Heart right ventricle (tissue), 16 donors: ENCODE measurements around the gene ALG9. TPM values are rescaled to one million over a fixed set of nuclear protein-coding genes. Genes with fewer than 3 reads are reported as not detected.

Source experiments
- ATAC-seq, 8 donors: fragments of 200-7000 bp; cut with Tn5 transposase; one replicate each; pipeline ENCODE4 v1.9.1; 2020; ENCODE audit warnings: mild to moderate bottlenecking in 8 of 8, moderate library complexity in 8 of 8, moderate number of reproducible peaks in 1 of 8
- DNase-seq, 2 donors: peaks; one replicate each; pipeline ENCODE4 v3.0.0-alpha.2; 2020
- H3K27ac ChIP-seq, 10 donors: fragments of 200-600 bp; sonication (generic) in 2 of 10; one replicate each; pipeline versions ENCODE4 v1.5.0 to v1.8.0; 2020 to 2022; ENCODE audit warnings: mild to moderate bottlenecking in 3 of 10
- H3K27me3 ChIP-seq, 7 donors: fragments of 200-600 bp; one replicate each; pipeline ENCODE4 v1.8.0; 2021 to 2022; ENCODE audit warnings: mild to moderate bottlenecking in 2 of 7
- H3K36me3 ChIP-seq, 9 donors: fragments of 200-600 bp; sonication (generic) in 1 of 9; one replicate each; pipeline versions ENCODE4 v1.5.0 to v1.8.0; 2020 to 2022; ENCODE audit warnings: mild to moderate bottlenecking in 2 of 9
- H3K4me1 ChIP-seq, 9 donors: fragments of 200-600 bp; sonication (generic) in 1 of 9; one replicate each; pipeline versions ENCODE4 v1.5.0 to v1.8.0; 2020 to 2022; ENCODE audit warnings: mild to moderate bottlenecking in 4 of 9
- H3K4me3 ChIP-seq, 10 donors: fragments of 200-600 bp; sonication (generic) in 2 of 10; one replicate each; pipeline versions ENCODE4 v1.5.0 to v1.8.0; 2020 to 2022; ENCODE audit warnings: mild to moderate bottlenecking in 7 of 10, moderate library complexity in 2 of 10
- H3K9me3 ChIP-seq, 11 donors: fragments of 200-600 bp in 10 of 11; sonication (generic) in 2 of 11; one replicate each; pipeline versions ENCODE4 v1.5.0 to v1.8.0; 2013 to 2022; ENCODE audit warnings: mild to moderate bottlenecking in 2 of 11, control low read depth in 1 of 11, moderate library complexity in 1 of 11
- WGBS, 2 donors: extraction: QIAGEN DNeasy Blood & Tissue Kit; methylation state at CpG; one replicate each; pipeline ENCODE4 v1.1.7; 2013; ENCODE audit warnings: inconsistent platforms in 1 of 2; 5-methylcytosine and 5-hydroxymethylcytosine counted together
- intact Hi-C, 10 donors: fragments of 100-400 bp; cut with DNase I; formaldehyde crosslinking; loops; one replicate each; pipeline versions ENCODE4 v1.11.1 to v1.14.2; 2022
- polyA plus RNA-seq, 2 donors: library from polyadenylated mRNA; stranded (reverse); fragments of 200-250 nt; gene quantifications; one replicate each; pipeline ENCODE4 v1.2.3, GENCODE V29; 2013
- total RNA-seq, 10 donors: library from RNA; stranded (reverse); fragmentation: NEBNext Ultra II Directional in 3 of 10; extraction: Animal tissue kit (Norgen Biotek cat#: 25700) in 3 of 10; gene quantifications; one replicate each; pipeline versions ENCODE4 v1.2.1 to v1.2.4, GENCODE V29; 2021 to 2023
- TF ChIP-seq, protein P1 (sequence below), 9 donors: fragments of 200-600 bp; sonication (generic) in 2 of 9; IDR thresholded peaks; one replicate each; pipeline versions ENCODE4 v1.5.0 to v1.8.0; 2021 to 2022; ENCODE audit warnings: antibody characterized with exemption in 9 of 9, mild to moderate bottlenecking in 5 of 9, moderate library complexity in 1 of 9
- donor health status: Arrhythmogenic right ventricular cardiomyopathy.
- donor health status: ischemic (EF 13 %, LVEDD 7.1; RV severe dilation, severe dysfunction).
- donor health status: healthy with polysubstance abuse.
- donor health status: DM: no; HTN: yes; CAD: no.
- donor health status: DM: no; HTN: no; CAD: no.
- donor health status: ischemic (EF 25% LVEDD 6.9; RV normal size, moderate dysfunction).
- donor health status: ischemic (EF 25% LVEDD 5.7; RV mildly dilated, moderate dysfunction).
- donor health status: healthy.
- donor health status: DM: yes; HTN: yes; CAD: no.
- donor health status: Ischemic cardiomyopathy.
- donor health status: ischemic (EF 35%, LVEDD 5.7; RV mildly dilated, moderate dysfunction).
- donor health status: nonischemic (EF 11% LVEDD 7.7; RV severe dilation, severe dysfunction).
- donor health status: DM: yes; HTN: yes; CAD: no.
- donor health status: PGD.
- donor health status: ischemic (EF 29% LVEDD 5.4; RV normal size, mild dysfunction).
- donor health status: nonischemic (EF 23%, LVEDD 6.1; RV moderate dilation, normal function).

Gene ALG9
- total and polyA plus RNA-seq, 12 donors = 12.8 to 26.5 (median 18.5) TPM

- peaks cover 0 to 13% (median 4%) of the 10 kb centered on the region in 9 donors for H3K4me1 ChIP-seq
- peak overlapping the region in 7 of 10 donors; percentile 2 to 60 (median 44) for H3K27ac ChIP-seq
- ATAC-seq (peak in 6 of 8 donors; percentile 38 to 82 (median 66)), DNase-seq (no peak)
- TF ChIP-seq, protein P1, sequence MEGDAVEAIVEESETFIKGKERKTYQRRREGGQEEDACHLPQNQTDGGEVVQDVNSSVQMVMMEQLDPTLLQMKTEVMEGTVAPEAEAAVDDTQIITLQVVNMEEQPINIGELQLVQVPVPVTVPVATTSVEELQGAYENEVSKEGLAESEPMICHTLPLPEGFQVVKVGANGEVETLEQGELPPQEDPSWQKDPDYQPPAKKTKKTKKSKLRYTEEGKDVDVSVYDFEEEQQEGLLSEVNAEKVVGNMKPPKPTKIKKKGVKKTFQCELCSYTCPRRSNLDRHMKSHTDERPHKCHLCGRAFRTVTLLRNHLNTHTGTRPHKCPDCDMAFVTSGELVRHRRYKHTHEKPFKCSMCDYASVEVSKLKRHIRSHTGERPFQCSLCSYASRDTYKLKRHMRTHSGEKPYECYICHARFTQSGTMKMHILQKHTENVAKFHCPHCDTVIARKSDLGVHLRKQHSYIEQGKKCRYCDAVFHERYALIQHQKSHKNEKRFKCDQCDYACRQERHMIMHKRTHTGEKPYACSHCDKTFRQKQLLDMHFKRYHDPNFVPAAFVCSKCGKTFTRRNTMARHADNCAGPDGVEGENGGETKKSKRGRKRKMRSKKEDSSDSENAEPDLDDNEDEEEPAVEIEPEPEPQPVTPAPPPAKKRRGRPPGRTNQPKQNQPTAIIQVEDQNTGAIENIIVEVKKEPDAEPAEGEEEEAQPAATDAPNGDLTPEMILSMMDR (IDR thresholded peaks at IDR 0.05) = no peak
- H3K9me3 ChIP-seq = peaks cover 0 to 20% (median 0%) of the 10 kb centered on the region in 11 donors
- no peaks in the 10 kb centered on the region for H3K27me3 ChIP-seq
- H3K4me3 ChIP-seq = no peak overlapping the region
- intact Hi-C loops = no loop called here
- 47 to 58% methylated on average over 5 of the region's 5 CpGs for WGBS, 2 donors
- H3K36me3 ChIP-seq = peaks cover 0 to 28% (median 0%) of the 10 kb centered on the region in 9 donors
Observed at GRCh38 chr11:111793863-111794262, 77.5 kb downstream of the ALG9 start.

DNA sequence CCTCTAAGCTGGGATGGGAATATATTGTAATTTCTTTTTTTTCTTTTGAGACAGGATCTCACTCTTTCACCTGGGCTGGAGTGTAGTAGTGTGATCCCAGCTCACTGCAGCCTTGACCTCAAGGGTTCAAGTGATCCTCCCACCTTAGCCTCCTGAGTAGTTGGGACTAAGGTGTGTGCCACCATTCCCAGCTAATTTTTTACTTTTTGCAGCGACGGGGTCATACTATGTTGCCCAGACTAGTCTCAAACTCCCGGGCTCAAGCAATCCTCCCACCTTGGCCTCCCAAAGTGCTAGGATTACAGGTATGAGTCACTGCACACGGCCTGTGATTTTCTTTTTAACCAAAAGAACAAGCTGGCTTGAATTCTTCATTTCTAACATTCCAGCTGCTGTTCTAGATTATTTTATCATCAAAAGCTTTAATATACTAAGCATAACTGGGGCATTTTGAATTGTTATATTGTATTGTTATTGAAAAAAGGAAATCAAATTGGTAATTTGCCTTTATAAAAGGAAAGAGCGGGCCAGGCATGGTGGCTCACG is 78.4 kb downstream of the ALG9 start:
- Histone ChIP-seq H3K27me3 (no peaks in the 10 kb centered on the region), H3K4me3 (no peak overlapping the region), H3K9me3 (peaks cover 0 to 12% (median 0%) of the 10 kb centered on the region in 11 donors), H3K4me1 (peaks cover 0 to 20% (median 4%) of the 10 kb centered on the region in 9 donors), H3K27ac (peak overlapping the region in 6 of 10 donors; percentile 2 to 60 (median 50)), H3K36me3 (peaks cover 0 to 28% (median 0%) of the 10 kb centered on the region in 9 donors)
- intact Hi-C loops = no loop called here
- 93 to 94% methylated on average over 6 of the region's 6 CpGs for WGBS, 2 donors
- no peak for DNase-seq
- TF ChIP-seq, protein P1 (IDR thresholded peaks at IDR 0.05) = no peak
- ATAC-seq = no peak

GRCh38 chr11:111792314-111792713 is 79.1 kb downstream of the ALG9 start:
- peaks cover 0 to 33% (median 0%) of the 10 kb centered on the region in 9 donors for H3K36me3 ChIP-seq
- peaks cover 0 to 24% (median 9%) of the 10 kb centered on the region in 9 donors for H3K4me1 ChIP-seq
- no peak for ATAC-seq
- intact Hi-C loops = no loop called here
- TF ChIP-seq, protein P1 (IDR thresholded peaks at IDR 0.05) = no peak
- H3K27me3 ChIP-seq = no peaks in the 10 kb centered on the region
- no peak overlapping the region for H3K27ac ChIP-seq
- no peak overlapping the region for H3K4me3 ChIP-seq
- 100% methylated on average over 1 of the region's 1 CpG for WGBS, 2 donors
- DNase-seq = no peak
- peaks cover 0 to 6% (median 0%) of the 10 kb centered on the region in 11 donors for H3K9me3 ChIP-seq

GRCh38 chr11:111788464-111788863 is 82.9 kb downstream of the ALG9 start:
- H3K4me3 ChIP-seq = no peak overlapping the region
- TF ChIP-seq, protein P1 (IDR thresholded peaks at IDR 0.05) = no peak
- intact Hi-C loops = loop anchor here in 2 of 10 donors (5.0 to 10.0 kb wide), 2 partner anchors 44 to 56 kb away; no protein-coding TSS in a partner anchor
- peak overlapping the region; percentile 65 to 94 (median 86) for H3K27ac ChIP-seq
- H3K4me1 ChIP-seq = peaks cover 0 to 51% (median 12%) of the 10 kb centered on the region in 9 donors
- peaks cover 0 to 60% (median 0%) of the 10 kb centered on the region in 9 donors for H3K36me3 ChIP-seq
- ATAC-seq (peak in 6 of 8 donors; percentile 14 to 43 (median 28)), DNase-seq (no peak)
- no peaks in the 10 kb centered on the region for H3K27me3 ChIP-seq
- WGBS, 2 donors = 40 to 60% methylated on average over 2 of the region's 2 CpGs
- H3K9me3 ChIP-seq = no peaks in the 10 kb centered on the region
